Fibroblast of skin of back (primary cell): ENCODE results near the gene GABPB2. TPM values are rescaled to one million over a fixed set of nuclear protein-coding genes. Genes with fewer than 3 reads are reported as not detected.
A peak's percentile ranks its signal among the peaks of the same experiment; 100 is the strongest.

Source experiments
- DNase-seq: peaks from one replicate; pipeline ENCODE4 v3.0.0-alpha.2; 2013
- polyA plus RNA-seq, 2 experiments: library from polyadenylated mRNA; unstranded; fragments of 120-200 nt; gene quantifications; one replicate each; pipeline ENCODE4 v1.2.1, GENCODE V29; 2013; ENCODE audit not compliant: insufficient read length in 2 of 2

The GABPB2 gene
- polyA plus RNA-seq (2013, experiment 1 of 2; ENCODE audit: insufficient read length), result 5.7 TPM
- 5.7 TPM for polyA plus RNA-seq (2013, experiment 2 of 2; ENCODE audit: insufficient read length)

GRCh38 chr1:151070474-151071276 is at the start of gene GABPB2:
TSS of gene GABPB2 (plus strand) at chr1:151070761. CDS start at chr1:151088190, 17,429 bp downstream.
- DNase-seq, result peak; percentile 94

GRCh38 chr1:151024540-151025146 is 45.9 kb upstream of the GABPB2 start:
- peak; percentile 60 for DNase-seq

GRCh38 chr1:151026460-151026859 is 44.1 kb upstream of the GABPB2 start:
- no peak for DNase-seq

GRCh38 chr1:151032164-151032563 is 38.4 kb upstream of the GABPB2 start:
- no peak for DNase-seq

GRCh38 chr1:151035167-151035566 is 35.4 kb upstream of the GABPB2 start:
- no peak for DNase-seq

GRCh38 chr1:151036356-151036755 is 34.2 kb upstream of the GABPB2 start, which contains the start of gene BNIPL:
TSS of gene BNIPL (plus strand) at chr1:151036586. CDS start at chr1:151036726, 140 bp downstream.
- DNase-seq, result no peak

- no peak for DNase-seq
These were observed 33.5 kb upstream of the GABPB2 start for GRCh38 chr1:151037032-151037431.

- no peak for DNase-seq
These were observed 31.0 kb upstream of the GABPB2 start for GRCh38 chr1:151039521-151039920.

GRCh38 chr1:151043163-151043562 is 27.4 kb upstream of the GABPB2 start:
- no peak for DNase-seq

- peak; percentile 64 for DNase-seq
These were observed 23.0 kb upstream of the GABPB2 start, which contains the start of gene C1orf56 for GRCh38 chr1:151047591-151047924. TSS of gene C1orf56 (plus strand) at chr1:151047751. CDS start at chr1:151047848, 97 bp downstream.

GRCh38 chr1:151047925-151048644 is 22.5 kb upstream of the GABPB2 start:
- peak; percentile 65 for DNase-seq

- DNase-seq, result no peak
These were observed 21.9 kb upstream of the GABPB2 start for GRCh38 chr1:151048645-151049032.

- DNase-seq, result no peak
These were observed 21.1 kb upstream of the GABPB2 start for GRCh38 chr1:151049458-151049857.

GRCh38 chr1:151050051-151050688 is 20.4 kb upstream of the GABPB2 start:
- DNase-seq, result no peak

GRCh38 chr1:151051356-151052009 is 19.1 kb upstream of the GABPB2 start:
- DNase-seq, result no peak

- no peak for DNase-seq
These were observed 15.5 kb upstream of the GABPB2 start for GRCh38 chr1:151054971-151055547.

- DNase-seq, result no peak
These were observed 15.0 kb upstream of the GABPB2 start for GRCh38 chr1:151055581-151055980.

GRCh38 chr1:151056149-151056548 is 14.4 kb upstream of the GABPB2 start:
- DNase-seq, result no peak

- DNase-seq, result no peak
These were observed 11.9 kb upstream of the GABPB2 start for GRCh38 chr1:151058692-151059091.

GRCh38 chr1:151059109-151060006 is 11.2 kb upstream of the GABPB2 start, which contains the start of gene CDC42SE1:
TSS of gene CDC42SE1 (minus strand) at chr1:151059622. CDS start at chr1:151055730, 3,892 bp downstream.
- DNase-seq, result peak; percentile 81
